Stimulated activated CD8-positive, alpha-beta memory T cell treated with anti-CD3 and anti-CD28 coated beads, Interleukin-15, amount 100 ng/mL, for 48 hours (primary cell): ENCODE measurements around the gene PRDM1.
A peak's percentile ranks its signal among the peaks of the same experiment; 100 is the strongest.

Experiments
- DNase-seq, 2 donors: peaks; one replicate each; pipeline ENCODE4 v3.0.0-alpha.2; 2020; ENCODE audit warnings: low read depth in 2 of 2

PRDM1 gene

DNA sequence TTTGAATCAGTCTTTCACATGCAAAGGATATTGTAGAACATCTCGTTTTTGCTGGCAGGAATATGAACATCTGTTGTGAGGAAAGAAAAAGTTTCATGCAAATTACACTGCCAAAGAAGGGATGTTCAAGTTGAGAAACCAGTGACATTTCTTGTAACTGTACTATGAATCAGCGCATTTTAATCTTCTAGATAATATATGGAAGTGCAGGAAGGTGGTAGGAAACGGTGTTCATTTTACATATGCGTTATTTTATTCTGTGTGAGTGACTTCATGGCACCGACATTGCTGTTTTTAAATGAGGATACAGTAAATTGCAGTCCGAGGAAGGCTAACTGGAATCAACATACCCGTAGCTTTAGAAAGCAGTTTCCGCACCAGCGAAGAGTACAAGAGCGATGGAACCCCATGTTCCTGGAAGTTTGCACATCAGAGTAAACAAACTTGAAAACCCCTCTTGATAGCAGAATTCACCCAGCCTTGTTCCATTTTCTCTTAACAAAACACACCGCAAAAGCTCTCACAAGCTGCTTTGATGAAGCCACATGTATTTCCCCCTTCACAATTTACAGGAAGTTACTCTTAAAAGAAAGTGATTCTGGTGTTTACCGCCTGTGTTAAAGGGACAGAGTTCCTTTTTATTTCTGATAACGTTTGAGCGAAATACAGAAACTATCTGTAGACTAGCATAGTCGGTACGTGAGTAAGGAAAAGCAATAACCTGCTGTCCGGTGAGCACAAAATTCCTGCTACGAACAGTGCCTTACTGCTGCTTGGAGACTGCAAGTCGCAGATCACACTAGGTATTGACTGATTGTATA is 11.5 kb downstream of the PRDM1 start:
- no peak for DNase-seq

DNA sequence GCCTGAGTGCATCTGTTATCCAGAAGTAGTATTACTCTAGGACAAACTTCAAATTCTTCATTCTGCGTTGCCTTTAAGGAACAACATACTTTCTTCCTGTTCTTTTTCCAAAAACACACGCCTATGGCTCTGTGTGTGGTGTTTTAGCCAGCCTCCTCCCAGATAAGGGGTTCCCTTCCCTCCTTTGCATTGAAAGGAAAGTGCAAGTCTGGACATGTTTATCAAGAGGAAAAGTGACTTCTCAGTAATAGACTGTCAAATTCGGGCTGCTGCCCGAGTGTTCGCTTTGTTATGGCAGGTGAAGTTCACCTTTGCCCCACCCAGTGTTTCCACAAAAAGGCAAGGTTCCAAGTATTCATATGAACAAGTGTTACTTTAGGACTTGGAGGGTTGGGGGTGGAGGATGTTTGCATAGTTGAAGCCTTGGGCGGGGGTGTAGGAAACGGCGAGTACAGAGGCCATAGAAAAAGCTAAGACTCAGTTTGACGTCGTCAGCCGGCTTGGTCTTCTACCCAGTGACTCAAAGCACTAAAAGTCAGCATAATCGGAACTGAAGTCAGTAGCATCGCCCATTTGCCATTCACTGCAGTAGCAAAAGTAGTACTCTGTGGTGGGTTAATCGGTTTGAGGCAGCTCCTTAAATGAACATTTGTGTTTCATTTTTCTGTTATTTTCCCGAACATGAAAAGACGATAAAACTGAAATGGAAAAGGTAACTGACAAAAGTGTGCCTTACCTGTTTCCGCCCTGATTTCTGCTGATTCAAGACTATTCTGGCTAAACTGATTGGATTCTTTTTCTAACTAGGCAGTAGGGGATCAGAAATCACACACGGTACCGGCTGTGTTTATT is 12.5 kb downstream of the PRDM1 start:
- DNase-seq: peak; percentile 72 to 84

DNA sequence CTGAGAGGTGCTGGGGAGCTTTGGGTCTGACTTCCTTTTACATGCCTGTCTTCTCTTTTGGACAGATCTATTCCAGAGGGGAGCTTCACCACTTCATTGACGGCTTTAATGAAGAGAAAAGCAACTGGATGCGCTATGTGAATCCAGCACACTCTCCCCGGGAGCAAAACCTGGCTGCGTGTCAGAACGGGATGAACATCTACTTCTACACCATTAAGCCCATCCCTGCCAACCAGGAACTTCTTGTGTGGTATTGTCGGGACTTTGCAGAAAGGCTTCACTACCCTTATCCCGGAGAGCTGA is 13.1 kb downstream of the PRDM1 start:
- DNase-seq: no peak

DNA sequence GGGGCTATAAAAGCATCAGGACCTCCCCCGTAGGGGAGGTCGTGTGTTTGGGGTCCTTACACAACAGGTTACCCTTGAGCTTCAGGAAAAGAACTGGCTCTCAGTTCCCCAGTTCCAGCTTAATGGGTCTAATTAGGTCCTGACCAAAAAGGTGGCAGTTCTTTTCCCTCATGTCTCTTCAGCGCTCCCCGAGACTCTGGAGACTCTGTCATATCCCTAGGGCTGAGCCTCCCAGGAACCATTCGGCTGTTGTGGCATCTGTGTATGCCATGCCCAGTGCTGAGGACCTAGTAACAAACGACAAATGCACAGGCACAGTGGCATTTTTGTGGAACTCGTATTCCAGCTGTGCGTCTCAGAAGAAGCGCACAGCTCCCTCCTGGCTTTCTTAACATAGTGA is 14.6 kb downstream of the PRDM1 start:
- DNase-seq: no peak

DNA sequence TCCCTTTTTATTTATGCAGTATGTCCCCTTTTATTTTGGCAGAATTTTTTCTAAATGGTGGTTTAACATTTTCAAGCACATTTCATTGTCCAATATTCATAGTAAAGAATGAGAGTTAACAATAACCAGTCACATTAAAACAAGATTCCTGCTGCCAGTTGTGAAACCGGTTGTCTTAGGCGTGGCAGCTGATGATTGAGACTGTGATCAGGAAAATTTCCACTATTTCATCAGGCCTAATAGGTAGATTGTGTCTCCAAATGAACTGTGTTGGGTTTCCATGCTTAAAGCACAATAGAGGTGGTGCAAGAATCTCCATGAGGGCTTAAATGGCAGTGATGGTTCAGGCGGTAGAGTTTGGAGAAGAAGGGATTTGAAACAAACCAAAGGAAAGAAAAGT is 15.3 kb downstream of the PRDM1 start:
- DNase-seq: no peak

DNA sequence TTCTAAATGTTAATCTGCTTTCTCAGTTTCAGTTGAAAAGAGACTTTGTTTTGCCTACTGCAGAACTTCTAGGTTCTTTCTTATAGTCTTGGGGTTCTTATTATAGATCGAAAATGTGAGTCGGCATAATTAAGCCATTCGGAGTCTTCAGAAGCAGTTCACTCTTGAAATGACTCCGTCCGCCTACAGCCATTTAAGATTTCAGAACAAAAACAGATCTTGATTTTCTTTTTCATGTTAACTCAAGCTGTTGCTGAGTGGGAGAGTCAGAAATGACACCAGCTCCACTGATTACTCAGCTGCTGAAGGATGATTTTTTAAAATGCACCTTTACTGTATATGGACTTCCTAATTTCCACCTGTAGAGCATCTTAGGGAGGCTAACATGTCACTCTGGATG is 15.9 kb downstream of the PRDM1 start:
- DNase-seq: no peak

DNA sequence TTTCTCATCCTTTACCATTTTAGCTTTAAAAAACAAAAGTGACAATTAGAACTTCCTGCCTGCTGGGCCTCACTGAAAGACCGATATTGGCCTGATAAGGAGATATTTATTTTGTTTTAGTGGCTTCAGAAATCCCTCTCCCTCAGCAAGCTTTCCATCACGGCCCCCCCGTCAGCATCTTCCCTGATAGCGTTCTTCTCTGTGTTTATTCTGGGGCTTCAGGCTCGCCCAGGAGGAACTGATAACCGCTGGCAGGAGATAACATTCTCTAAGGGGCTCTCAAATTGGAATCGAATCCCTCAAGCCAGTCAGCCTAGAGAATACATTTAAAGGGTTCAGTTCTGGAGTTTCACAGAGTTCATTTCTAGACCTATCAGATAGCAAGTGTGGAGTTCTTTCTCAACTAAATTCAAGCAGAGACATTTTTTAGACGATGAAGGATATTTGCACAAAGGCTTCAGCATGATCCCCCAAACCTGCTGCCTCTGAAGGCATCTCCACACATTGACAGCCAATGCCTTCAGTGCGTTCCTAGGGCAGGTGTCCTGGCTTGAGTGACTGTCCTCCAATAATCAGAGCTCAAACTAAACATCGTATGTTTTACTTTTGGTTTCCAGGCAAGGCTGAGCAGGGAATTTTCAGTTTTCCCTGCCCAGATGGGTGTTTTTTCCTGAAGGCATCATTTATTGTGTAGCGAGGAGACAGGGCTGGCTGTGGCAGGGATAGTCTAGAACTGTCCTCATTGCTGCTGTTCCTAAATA is 17.0 kb downstream of the PRDM1 start:
- no peak for DNase-seq

DNA sequence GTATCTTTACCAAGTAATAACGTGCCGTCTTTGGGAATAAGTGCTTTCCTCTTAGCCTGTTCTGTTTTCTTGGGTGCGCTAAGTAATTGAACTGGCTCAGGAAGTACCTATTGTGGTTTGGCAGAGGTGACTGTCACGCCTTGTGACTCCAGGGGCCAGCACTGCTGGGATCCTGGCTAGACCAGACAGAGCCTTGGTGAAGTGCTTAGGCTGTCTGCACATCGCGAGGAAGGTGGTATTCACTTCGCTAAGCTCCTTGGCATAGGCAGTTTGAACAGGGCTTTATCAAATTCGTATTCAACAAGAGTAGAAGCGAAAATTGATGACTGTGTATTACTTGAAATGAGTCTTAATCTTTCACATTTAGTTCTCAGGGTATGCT is 17.6 kb downstream of the PRDM1 start:
- DNase-seq: no peak

DNA sequence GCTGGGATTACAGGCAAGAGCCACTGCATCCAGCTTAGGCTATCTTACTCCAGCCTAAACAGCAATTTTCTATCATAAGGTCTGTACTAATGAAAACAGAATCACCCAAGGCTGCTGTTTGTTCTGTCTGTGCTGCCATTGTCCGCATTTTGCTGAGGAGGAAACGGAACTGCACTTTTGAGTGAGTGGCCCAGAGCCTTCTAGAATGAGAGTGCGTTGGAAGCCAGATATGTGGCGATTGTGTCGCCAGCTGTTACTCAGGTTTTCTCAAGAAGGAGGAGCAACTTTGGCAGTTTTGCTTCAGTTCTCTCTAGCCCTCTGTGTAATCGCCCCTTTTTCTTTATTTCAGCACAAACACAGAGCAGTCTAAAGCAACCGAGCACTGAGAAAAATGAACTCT is 18.3 kb downstream of the PRDM1 start:
- DNase-seq: no peak

DNA sequence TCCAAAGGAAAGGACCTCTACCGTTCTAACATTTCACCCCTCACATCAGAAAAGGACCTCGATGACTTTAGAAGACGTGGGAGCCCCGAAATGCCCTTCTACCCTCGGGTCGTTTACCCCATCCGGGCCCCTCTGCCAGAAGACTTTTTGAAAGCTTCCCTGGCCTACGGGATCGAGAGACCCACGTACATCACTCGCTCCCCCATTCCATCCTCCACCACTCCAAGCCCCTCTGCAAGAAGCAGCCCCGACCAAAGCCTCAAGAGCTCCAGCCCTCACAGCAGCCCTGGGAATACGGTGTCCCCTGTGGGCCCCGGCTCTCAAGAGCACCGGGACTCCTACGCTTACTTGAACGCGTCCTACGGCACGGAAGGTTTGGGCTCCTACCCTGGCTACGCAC is 18.8 kb downstream of the PRDM1 start:
- DNase-seq: no peak

DNA sequence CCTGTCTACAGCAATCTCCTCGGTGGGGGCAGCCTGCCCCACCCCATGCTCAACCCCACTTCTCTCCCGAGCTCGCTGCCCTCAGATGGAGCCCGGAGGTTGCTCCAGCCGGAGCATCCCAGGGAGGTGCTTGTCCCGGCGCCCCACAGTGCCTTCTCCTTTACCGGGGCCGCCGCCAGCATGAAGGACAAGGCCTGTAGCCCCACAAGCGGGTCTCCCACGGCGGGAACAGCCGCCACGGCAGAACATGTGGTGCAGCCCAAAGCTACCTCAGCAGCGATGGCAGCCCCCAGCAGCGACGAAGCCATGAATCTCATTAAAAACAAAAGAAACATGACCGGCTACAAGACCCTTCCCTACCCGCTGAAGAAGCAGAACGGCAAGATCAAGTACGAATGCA is 19.4 kb downstream of the PRDM1 start:
- no peak for DNase-seq

DNA sequence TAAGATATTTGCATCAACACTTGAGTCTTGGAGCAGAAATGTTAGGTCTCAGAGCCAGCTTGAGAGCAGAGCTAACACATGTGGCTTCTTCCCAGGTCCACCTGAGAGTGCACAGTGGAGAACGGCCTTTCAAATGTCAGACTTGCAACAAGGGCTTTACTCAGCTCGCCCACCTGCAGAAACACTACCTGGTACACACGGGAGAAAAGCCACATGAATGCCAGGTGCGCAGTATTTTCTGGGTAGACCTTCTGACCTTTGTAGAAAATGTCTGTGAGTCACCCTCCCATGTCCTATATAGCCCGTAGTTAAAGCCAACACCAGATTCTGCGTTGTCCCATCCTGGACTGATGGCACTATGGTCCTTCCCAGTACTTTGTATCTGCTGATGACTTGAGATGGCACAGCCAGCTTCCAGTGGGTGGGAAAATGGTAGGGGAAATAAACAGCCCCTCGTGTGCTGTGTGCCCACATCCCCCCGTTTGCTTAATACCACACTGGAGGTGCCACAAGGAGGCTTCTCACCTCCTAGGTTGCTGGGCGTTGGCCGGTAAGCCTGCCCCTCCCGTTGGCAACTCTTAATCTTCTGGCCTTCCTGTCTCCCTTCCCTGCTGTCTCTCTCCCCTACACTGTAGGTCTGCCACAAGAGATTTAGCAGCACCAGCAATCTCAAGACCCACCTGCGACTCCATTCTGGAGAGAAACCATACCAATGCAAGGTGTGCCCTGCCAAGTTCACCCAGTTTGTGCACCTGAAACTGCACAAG is 20.3 kb downstream of the PRDM1 start:
- no peak for DNase-seq

DNA sequence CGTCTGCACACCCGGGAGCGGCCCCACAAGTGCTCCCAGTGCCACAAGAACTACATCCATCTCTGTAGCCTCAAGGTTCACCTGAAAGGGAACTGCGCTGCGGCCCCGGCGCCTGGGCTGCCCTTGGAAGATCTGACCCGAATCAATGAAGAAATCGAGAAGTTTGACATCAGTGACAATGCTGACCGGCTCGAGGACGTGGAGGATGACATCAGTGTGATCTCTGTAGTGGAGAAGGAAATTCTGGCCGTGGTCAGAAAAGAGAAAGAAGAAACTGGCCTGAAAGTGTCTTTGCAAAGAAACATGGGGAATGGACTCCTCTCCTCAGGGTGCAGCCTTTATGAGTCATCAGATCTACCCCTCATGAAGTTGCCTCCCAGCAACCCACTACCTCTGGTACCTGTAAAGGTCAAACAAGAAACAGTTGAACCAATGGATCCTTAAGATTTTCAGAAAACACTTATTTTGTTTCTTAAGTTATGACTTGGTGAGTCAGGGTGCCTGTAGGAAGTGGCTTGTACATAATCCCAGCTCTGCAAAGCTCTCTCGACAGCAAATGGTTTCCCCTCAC is 21.0 kb downstream of the PRDM1 start:
- DNase-seq: no peak

DNA sequence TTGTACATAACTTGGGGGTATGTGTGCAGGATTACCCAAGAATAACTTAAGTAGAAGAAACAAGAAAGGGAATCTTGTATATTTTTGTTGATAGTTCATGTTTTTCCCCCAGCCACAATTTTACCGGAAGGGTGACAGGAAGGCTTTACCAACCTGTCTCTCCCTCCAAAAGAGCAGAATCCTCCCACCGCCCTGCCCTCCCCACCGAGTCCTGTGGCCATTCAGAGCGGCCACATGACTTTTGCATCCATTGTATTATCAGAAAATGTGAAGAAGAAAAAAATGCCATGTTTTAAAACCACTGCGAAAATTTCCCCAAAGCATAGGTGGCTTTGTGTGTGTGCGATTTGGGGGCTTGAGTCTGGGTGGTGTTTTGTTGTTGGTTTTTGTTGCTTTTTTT is 22.0 kb downstream of the PRDM1 start:
- DNase-seq: no peak

DNA sequence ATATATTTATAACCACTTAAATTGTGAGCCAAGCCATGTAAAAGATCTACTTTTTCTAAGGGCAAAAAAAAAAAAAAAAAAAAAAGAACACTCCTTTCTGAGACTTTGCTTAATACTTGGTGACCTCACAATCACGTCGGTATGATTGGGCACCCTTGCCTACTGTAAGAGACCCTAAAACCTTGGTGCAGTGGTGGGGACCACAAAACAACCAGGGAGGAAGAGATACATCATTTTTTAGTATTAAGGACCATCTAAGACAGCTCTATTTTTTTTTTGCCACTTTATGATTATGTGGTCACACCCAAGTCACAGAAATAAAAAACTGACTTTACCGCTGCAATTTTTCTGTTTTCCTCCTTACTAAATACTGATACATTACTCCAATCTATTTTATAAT is 22.9 kb downstream of the PRDM1 start:
- no peak for DNase-seq

DNA sequence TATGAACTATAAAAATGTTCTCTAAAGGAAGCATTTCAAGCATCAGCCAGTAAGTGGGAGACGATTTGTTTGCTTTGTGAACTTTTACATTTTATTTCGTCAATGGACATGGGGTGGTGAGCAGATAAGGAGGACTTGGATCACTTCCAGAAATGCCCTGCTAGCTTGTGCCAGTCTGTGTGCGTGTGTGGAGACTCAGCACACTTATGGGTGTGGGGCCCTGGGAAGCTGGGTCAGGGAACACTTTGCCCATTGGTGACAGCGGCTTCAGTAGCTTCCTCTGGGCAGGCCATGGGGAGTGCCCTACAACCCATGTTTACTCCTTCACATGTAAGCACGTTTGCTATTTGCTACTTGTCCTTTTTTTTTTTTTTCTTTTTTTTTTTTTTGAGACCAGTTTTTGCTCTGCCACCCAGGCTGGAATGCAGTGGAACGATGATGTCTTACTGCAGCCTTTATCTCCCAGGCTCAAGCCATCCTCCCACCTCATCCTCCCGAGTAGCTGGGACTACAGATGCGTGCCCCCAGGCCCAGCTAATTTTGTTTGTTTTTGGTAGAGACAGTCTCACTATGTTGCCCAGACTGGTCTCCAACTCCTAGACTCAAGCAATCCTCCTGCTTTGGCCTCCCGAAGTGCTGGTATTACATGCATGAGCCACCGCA is 24.2 kb downstream of the PRDM1 start:
- DNase-seq: no peak

DNA sequence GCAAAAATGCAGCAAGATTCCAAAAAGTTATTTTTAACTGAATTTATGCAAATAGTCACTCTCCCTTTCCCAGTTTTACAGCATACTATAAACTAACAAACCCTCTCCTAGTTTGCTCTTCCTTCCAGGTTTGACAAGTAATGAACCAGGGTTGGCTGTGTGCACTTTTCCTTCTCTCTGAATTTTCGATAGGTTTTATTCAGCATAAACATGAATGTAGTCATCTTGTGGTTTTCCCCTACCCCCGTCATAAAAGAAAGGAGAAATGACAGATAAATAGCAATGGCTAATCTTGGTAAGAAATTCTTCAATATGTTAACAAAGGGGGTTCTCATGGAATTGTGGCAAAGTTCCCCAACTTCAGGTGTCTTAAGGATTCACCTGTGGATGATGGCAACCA is 26.3 kb downstream of the PRDM1 start:
- no peak for DNase-seq

DNA sequence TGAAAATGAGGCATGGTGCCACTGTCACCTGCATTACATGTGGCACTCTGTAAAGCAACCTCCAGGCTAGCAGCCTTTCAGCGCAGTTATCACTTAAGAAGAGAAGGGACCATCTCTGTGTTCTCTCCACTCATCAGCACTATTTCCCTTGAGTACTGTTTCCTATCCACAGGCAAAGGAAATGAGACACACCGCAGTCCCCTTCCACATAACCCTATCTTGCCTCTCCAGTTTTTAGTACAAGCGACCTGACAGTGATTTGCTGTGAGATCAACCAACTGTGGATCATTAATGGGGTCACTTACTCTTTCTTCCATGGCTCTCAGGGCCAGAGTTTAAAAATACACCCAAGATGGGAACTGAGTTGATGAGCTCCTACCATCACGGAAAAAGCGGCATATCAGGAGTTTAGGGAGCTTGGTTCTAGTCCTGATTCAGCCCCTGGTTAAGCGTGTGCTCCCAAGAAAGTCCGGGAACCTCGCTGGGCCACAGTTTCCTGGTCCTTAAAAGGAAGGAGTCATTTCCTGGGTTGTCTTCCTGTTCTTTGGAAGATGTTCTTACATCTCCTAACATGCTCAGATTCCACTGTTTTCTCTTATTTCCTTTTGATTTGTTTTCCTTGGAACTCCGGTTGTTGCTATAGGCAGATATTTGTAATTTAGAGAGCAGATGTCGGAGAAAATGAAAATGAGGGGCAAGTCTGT is 27.3 kb downstream of the PRDM1 start:
- no peak for DNase-seq

DNA sequence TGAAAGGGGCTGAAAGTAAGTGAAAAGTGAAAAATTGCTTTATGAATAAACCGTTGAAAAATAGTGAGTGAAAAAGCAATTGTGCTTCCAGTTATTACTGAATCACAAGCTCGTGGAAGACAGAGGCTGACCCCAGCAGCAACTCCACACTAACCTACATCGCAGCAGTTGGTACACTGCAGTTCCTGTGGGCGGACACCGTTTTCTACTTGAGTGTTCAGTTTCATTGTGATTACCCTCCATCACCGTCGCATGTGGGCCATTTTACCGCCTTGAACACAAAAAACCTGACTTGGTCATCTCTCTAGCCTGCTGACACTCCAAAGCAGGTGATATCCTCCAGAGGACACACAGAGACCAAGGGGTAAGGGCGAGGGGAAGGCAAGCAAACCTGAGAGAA is 28.4 kb downstream of the PRDM1 start:
- DNase-seq: peak; percentile 75 to 78

DNA sequence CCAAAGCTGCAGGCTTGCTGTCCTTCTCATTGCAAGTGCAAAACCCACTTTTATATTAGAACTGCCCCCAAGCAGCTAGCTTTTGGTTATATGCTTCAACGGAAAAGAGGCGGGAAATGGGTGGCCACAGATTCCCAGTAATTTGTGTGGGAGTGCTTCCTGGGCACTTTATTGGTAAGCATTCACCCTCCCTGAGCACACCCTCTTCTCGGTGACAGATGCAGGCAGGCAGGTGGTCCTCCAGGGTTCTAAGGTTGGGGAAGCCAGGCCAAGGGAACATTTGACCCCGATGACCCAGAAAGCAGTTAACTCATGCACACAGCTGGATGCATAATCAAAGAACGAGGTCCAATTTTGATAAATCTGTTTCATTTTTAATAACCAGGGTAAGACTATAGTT is 29.1 kb downstream of the PRDM1 start:
- no peak for DNase-seq
